GM19035 (cell line): ENCODE results near the gene TROAP.
"Not testable (repeated sequence)": the region's sequence is repeated elsewhere in the genome, so short reads cannot be mapped to it uniquely, and the experiment has no call there.

Experiments used
- ATAC-seq: cut with Tn5 transposase; IDR thresholded peaks from one replicate; pipeline ENCODE4 v1.9.1; 2021; ENCODE audit not compliant: unreplicated experiment

Gene TROAP

DNA sequence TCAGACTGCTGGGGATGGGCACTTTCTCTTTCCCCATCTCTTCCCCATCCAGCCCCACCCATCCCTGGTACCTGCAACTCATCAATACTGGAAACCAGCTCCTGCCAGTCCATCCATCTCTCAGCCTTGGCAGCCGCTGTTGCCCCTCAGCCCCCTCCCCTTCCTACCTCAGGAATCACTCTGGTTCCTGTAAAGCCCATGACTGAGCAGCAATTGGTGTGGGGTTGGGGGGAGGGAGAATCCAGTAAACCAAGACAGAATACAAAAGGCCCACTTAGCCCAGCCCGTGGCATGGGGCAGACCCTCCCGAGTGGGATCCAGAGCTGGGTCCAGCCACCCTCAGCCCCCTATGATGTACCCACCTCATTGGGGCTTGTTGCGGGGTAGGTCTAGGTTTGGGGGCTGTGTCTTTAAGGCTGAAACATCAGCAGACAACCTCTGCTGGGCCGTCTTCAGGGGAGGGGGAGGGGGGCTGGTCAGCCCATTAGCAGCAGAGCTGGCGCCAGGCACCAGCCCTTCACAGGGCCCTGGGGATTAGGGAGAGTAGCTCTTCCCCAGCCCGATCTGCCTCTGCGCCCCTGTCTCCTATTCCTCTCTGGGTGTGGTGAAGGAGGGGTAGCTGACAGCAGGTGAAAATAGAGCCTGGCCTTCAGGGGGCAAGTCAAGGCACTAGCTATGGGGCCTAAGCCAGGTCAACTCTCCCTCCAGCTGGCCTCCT is 28.8 kb upstream of the TROAP start:
- no peak for ATAC-seq

DNA sequence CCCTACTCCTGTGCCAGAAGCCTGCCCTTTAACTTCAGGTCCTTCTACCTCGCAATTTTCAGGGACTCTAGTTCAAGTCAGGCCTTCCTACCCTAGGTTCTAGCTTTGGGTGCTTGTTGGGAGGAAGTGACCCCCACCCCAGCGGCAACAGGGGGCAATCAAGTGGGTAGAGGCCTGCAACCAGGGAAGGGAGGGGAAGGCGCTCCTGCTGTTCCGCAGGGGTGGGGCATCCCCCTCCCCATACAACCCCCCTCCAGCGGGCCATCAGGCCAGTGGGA is 28.3 kb upstream of the TROAP start:
- ATAC-seq: no peak

DNA sequence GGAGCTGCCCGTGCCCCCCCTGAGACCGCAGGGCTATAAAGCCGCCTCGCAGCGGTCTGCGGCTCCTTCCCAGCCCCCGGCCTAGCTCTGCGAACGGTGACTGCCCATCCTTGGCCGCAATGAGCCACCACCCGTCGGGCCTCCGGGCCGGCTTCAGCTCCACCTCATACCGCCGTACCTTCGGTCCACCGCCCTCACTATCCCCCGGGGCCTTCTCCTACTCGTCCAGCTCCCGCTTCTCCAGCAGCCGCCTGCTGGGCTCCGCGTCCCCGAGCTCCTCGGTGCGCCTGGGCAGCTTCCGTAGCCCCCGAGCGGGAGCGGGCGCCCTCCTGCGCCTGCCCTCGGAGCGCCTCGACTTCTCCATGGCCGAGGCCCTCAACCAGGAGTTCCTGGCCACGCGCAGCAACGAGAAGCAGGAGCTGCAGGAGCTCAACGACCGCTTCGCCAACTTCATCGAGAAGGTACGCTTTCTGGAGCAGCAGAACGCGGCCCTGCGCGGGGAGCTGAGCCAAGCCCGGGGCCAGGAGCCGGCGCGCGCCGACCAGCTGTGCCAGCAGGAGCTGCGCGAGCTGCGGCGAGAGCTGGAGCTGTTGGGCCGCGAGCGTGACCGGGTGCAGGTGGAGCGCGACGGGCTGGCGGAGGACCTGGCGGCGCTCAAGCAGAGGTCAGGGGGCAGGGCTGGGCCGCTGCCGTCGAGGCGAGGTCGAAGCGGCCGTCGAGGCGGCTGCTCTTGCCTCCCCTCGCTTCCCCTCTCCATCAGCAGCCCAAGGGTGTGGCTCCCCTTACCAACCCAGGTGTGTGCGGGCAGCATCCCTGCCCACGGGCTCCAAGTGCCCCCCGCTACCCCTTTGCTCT is 27.7 kb upstream of the TROAP start, which contains the start of gene PRPH:
TSS of gene PRPH (plus strand) at position 66 of the 855 bp plus-strand sequence. CDS start at position 120, 54 bp downstream.
- ATAC-seq: no peak

DNA sequence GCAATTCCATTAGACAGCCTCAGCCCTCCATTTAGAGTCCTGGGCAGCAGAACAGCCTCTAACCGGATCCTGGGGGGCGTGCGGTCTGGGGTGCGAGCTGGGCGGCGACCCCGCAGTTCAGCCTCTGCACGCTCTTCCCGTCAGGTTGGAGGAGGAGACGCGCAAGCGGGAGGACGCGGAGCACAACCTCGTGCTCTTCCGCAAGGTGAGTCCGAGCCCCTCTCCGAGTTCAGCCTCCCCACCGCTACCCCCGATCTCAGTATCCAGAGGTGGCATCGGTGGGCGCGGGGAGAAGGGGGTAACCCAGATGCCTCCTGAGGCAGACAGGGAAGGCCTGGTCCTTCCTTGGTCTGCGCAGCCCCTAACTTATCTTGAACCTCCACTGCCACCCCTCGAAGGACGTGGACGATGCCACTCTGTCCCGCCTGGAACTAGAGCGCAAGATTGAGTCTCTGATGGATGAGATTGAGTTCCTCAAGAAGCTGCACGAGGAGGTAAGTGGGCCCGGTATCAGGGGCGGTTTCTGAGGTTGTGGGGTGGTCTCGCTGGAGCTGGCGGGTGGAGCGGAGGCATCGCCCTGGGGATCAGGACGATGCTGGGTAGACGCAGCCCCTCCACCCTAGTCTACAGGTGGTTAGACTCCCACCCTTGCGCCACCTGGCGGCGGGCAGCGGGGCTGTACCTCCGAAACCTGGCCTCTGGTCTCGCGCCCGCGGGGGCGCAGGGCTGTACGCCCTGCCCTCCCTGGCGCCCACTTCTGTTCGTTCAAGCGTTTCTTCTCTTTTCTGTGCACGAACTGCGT is 26.8 kb upstream of the TROAP start:
- ATAC-seq: no peak

DNA sequence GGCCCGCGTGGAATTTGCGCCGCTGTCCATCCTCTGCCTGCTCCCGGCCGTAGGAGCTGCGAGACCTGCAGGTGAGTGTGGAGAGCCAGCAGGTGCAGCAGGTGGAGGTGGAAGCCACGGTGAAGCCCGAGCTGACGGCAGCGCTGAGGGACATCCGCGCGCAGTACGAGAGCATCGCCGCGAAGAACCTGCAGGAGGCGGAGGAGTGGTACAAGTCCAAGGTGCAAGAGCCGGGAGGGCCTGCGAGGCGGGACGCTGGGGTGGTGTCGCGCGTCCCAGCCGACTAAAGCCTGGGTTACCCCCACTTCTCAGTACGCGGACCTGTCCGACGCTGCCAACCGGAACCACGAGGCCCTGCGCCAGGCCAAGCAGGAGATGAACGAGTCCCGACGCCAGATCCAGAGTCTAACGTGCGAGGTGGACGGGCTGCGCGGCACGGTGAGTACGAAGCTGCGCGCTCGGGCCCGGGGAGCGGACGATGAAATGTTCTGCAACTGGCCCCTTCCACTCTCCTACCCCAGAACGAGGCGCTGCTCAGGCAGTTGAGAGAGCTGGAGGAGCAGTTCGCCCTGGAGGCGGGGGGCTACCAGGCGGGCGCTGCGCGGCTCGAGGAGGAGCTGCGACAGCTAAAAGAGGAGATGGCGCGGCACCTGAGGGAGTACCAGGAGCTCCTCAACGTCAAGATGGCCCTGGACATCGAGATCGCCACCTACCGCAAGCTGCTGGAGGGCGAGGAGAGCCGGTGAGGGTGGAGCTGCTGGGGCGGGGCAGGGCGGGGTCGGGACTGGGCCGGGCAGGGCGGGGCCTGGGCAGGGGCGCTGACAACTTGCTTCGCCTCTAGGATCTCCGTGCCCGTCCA is 26.0 kb upstream of the TROAP start:
- no peak for ATAC-seq

DNA sequence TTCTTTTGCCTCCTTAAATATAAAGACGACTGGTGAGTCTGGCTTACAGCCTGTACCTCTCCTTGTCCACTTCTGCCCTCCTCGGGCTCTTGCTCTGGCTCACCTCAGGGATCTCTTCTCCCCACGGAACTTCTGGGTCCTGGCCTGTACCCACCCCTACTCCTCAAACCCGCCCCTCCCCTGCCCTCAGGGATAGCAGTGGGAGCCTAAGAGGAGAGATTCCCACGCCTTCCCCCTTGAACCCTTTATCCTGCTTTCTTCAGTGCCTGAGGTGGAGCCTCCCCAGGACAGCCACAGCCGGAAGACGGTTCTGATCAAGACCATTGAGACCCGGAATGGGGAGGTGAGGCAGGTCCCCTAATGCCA is 25.4 kb upstream of the TROAP start:
- no peak for ATAC-seq

DNA sequence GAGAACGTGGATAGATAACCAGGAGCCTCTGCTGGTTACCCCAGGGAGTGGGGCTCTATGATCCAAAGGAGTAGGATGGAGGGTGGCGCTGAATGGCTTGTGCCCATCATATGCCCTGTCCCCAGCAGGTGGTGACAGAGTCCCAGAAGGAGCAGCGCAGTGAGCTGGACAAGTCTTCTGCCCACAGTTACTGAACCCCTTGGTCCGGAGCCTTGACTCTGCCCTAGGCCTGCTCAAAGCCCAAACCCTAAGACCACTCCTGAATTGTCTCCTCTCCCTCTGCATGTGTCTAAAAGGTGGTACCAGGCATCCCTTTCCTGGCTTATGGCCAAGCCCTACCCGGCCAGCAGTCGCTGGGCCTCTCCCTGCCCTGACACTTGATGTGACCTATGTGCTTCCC is 24.9 kb upstream of the TROAP start:
- no peak for ATAC-seq

DNA sequence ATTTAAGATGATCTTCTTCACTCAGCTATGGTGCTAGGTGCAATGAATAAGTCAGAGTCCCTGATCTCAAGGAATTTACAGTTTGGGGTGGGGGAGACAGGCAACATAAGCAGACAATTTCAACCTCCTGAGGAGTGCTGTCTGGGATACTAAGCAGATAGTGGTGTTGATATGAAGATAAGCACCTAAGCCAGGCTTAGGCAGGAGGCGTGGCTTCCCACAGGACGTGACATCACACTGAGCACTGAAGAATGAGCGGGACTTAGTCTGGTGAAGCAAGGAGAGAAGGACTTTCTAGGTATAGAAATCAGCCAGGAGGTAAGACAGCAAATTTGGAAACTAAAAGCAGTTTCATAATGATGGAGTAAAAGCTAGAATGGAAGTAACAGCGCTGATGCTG is 21.3 kb upstream of the TROAP start:
- no peak for ATAC-seq

DNA sequence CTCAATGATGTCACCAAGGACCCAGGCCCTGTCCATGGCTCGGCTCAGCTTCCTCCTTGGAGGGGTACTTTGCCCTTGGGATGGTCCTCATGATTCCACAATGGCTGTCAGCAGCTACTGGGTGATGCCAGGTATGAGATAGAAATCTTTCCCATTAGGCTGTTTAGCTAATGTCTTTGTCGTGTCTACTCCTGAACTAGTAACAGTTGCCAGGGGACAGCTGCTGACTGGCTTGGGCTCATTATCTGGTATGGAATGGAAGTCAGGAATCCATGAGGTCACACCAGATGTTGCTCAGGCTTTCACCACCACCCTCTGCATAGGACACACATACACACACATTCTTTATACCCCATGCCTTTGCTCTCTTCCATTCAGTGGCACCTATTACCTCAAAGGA is 18.9 kb upstream of the TROAP start:
- ATAC-seq: no peak

DNA sequence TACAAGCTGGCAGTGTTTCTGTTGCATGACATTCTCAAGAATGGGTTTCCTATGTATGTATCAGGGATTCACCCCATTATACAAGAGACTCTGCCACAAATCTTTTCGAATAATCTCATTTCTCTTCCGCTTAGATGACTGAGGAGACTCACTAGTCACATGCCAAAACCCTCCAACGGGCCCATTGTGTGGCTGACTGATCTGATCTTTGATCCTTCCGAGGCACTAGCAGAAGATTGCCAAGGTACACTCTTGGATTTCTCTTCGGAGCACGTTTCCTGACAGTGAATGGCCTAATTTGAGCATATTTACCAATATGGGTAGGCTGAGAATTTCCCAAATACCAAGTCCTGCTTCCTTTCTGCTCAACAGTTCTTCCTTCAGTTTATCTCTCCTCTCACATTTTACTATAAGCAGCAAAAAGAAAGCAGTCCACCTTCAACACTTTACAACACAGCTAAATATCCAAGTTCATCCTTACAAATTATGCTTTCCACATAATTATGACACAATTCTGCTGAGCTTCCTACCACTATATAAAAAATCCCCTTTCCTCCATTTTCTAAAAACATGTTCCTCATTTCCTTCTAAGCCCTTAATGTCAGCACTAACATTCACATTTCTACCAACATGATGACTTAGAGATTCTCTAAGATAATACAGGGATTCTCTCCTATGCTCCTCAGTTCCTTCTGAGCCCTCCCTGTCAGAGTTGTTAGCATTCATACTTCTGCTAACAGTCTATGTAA is 17.1 kb upstream of the TROAP start:
- ATAC-seq: no peak

DNA sequence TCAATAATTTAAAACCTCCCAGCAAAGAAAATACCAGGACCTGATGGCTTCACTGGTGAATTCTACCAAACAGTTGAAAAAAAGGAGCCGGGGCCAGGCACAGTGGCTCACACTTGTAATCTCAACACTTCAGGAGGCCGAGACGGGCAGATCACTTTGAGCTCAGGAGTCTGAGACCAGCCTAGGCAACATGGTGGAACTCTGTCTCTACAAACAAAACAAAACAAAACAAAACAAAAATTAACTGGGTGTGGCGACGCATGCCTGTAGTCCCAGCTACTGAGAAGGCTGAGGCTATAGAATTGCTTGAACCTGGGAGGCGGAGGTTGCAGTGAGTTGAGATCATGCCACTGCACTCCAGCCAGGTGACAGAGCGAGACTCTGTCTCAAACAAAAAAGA is 13.7 kb upstream of the TROAP start:
- no peak for ATAC-seq

DNA sequence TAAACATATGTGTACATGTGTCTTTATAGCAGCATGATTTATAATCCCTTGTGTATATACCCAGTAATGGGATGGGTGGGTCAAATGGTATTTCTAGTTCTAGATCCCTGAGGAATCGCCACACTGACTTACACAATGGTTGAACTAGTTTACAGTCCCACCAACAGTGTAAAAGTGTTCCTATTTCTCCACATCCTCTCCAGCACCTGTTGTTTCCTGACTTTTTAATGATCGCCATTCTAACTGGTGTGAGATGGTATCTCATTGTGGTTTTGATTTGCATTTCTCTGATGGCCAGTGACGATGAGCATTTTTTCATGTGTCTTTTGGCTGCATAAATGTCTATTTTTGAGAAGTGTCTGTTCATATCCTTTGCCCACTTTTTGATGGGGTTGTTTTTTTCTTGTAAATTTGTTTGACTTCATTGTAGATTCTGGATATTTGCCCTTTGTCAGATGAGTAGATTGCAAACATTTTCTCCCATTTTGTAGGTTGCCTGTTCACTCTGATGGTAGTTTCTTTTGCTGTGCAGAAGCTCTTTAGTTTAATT is 12.5 kb upstream of the TROAP start:
- not testable (repeated sequence) for ATAC-seq

DNA sequence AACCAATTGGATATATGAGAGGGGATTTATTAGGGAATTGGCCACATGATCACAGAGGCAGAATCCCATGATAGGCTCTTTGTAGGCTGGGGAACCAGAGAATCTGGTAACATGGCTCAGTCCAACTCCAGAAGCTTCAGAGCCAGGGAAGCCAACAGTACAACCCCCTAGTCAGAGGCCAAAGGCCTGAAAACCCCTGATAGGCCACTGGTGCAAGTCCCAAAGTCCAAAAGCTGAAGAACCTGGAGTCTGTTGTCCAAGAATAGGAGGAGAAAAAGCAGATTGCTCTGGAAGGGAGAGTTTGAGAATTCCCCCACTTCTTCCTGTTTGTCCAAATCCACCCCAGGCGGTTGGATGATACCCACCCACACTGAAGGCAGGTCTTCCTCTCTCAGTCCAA is 8.2 kb upstream of the TROAP start:
- no peak for ATAC-seq

DNA sequence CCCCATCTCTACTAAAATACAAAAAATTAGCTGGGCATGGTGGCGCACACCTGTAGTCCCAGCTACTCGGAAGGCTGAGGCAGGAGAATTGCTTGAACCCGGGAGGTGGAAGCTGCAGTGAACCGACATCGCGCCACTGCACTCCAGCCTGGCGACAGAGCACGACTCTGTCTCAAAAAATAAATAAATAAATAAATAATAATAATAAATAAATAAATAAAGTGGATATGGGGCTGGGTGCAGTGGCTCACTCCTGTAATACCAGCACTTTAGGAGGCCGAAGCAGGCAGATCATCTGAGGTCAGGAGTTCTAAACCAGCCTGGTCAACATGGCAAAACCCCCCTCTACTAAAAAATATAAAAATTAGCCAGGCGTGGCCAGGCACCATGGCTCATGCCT is 5.9 kb upstream of the TROAP start:
- not testable (repeated sequence) for ATAC-seq

DNA sequence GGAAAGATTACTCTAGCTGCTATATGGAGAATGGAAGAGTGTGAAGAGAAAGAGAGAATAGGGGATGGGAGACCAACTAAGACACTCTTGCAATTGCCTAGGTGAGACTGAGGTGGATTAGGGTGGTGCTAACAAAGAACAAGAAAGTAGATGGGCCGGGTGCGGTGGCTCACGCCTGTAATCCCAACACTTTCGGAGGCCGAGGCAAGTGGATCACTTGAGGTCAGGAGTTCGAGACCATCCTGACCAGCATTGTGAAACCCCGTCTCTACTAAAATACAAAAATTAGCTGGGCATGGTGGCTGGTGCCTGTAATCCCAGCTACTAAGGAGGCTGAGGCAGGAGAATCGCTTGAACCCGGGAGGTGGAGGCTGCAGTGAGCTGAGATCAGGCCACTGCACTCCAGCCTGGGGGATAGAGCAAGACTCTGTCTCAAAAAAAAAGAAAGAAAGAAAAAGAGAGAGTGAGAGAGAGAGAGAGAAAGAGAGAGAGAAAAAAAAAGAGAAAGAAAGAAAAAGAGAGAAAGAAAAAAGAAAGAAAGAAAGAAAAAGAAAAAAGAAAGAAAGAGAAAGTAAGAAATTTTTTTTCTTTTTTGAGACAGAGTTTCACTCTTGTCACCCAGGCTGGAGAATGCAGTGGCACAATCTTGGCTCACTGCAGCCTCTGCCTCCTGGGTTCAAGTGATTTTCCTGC is 2.5 kb upstream of the TROAP start:
- ATAC-seq: not testable (repeated sequence)

DNA sequence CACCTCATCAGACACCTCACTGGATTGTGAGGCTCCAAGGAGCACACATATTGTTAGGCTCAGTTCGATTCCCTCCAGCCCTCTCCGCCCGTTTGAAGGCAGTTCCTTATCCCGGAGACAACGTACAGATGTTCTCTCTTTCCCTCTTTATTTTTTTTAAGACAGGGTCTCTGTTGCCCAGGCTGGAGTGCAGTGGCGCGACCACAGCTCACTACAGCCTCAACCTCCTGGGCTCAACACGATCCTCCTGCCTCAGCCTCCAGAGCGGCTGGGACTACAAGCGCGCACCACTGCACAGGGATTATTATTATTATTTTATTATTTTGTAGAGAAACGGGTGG is 718 bp upstream of the TROAP start:
- ATAC-seq: peak; percentile 1

DNA sequence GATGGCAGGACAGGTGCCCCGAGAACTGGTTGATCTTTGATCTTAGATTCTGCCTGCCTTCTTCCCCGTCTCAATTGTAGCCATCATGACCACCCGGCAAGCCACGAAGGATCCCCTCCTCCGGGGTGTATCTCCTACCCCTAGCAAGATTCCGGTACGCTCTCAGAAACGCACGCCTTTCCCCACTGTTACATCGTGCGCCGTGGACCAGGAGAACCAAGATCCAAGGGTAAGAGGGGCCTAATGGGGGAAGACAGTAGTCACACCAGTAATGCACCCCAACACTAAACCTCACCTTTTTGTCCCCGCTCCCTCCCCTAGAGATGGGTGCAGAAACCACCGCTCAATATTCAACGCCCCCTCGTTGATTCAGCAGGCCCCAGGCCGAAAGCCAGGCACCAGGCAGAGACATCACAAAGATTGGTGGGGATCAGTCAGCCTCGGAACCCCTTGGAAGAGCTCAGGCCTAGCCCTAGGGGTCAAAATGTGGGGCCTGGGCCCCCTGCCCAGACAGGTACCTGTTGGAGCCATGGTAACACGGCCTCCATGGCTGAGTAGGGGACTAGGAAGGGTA is 556 bp downstream of the TROAP start:
- no peak for ATAC-seq

DNA sequence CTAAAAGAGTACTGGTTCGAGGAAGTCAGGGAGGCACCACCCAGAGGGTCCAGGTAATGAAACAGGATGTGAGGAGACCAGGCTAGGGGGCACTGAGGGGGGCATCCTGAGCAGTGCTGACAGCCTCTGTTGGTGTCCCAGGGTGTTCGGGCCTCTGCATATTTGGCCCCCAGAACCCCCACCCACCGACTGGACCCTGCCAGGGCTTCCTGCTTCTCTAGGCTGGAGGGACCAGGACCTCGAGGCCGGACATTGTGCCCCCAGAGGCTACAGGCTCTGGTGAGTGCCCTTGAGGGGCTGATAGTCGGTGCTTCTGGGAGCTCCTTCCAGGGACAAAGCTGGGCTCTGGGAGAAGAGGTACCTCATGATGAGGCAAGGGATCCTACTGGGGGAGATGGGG is 2.6 kb downstream of the TROAP start:
- ATAC-seq: no peak

DNA sequence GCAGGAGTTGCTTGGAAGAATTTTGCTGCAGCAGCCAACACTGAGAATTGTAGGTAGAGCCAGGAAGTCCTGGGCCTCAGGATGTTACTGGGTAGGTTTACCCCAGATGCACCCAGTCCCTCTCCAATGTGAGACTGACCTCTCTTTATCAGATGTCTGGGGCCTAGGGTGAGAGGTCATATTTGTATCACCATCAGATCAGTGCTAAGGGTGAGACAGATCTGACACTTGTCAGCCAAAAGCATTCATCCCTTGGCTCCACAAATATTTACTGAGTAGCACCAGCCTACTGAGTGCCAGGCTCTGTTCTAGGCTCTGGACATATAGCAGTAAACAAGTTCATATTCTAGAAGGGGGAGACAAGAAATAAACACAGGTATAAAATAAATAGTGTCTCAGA is 4.3 kb downstream of the TROAP start:
- ATAC-seq: no peak
